Nephron progenitor cell (in vitro differentiated cells): ENCODE data around the gene EPN3.

Source experiments
- DNase-seq: peaks from one replicate; pipeline ENCODE4 v3.0.0; 2021
- H3K27ac Mint-ChIP-seq: 2 replicates; pipeline ENCODE4 v1.8.0; 2021; ENCODE audit warnings: mild to moderate bottlenecking, moderate library complexity, mixed read lengths
- H3K27me3 Mint-ChIP-seq: 2 replicates; pipeline ENCODE4 v1.8.0; 2021; ENCODE audit warnings: mild to moderate bottlenecking, low read depth, mixed read lengths; ENCODE audit not compliant: poor library complexity
- H3K36me3 Mint-ChIP-seq: 2 replicates; pipeline ENCODE4 v1.8.0; 2021; ENCODE audit warnings: low read depth, mixed read lengths
- H3K4me1 Mint-ChIP-seq: 2 replicates; pipeline ENCODE4 v1.8.0; 2021; ENCODE audit warnings: mixed read lengths
- H3K4me3 Mint-ChIP-seq: 2 replicates; pipeline ENCODE4 v1.8.0; 2021; ENCODE audit warnings: mild to moderate bottlenecking, moderate library complexity, mixed read lengths
- H3K9me3 Mint-ChIP-seq: 2 replicates; pipeline ENCODE4 v1.8.0; 2021; ENCODE audit warnings: mild to moderate bottlenecking, moderate library complexity, mixed read lengths
- TF ChIP-seq, protein P1 (sequence below): fragments of 200-600 bp; sonication (generic); IDR thresholded peaks from 2 replicates; pipeline ENCODE4 v1.5.0; 2021; ENCODE audit warnings: antibody characterized with exemption

Gene EPN3

DNA sequence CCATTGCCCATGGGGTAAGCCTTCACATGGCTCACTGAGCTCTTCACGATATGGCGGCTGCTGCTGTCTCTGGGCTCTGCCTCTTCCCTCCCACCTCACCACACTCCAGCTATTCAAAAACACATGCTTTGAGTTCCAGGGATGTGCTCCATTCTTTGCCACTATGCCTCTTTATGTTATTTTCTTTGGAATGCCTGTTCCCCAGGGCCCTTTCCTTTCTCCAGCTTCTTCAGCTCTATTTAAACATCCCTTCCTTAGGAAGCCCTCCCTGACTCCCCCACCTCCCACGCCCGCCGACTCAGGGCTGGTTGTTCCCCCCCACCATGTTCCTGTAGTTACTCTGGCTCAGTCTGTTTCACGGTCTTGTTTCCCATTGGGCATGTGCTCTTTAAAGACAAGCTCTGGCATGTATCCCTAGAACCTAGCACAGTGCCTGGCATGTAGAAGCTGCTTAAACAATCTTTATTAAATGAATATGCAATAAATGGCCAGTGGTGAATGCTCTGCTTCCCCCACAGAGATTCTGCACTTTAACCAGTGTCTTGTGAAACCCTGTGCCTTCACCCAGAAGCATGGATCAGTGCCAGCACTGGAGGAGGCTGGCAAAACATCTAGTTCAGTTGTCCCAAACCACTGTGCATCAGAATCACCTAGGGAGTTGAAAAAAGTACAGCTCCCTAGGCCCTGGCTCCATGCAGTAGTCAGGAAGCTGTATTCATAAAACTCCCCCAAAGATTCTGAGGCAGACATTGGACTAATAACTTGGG is 17.4 kb upstream of the EPN3 start:
- no peak for DNase-seq
- peaks cover 6% of the 10 kb centered on the region for H3K27me3 Mint-ChIP-seq
- peaks cover 61% of the 10 kb centered on the region for H3K4me1 Mint-ChIP-seq
- TF ChIP-seq, protein P1, sequence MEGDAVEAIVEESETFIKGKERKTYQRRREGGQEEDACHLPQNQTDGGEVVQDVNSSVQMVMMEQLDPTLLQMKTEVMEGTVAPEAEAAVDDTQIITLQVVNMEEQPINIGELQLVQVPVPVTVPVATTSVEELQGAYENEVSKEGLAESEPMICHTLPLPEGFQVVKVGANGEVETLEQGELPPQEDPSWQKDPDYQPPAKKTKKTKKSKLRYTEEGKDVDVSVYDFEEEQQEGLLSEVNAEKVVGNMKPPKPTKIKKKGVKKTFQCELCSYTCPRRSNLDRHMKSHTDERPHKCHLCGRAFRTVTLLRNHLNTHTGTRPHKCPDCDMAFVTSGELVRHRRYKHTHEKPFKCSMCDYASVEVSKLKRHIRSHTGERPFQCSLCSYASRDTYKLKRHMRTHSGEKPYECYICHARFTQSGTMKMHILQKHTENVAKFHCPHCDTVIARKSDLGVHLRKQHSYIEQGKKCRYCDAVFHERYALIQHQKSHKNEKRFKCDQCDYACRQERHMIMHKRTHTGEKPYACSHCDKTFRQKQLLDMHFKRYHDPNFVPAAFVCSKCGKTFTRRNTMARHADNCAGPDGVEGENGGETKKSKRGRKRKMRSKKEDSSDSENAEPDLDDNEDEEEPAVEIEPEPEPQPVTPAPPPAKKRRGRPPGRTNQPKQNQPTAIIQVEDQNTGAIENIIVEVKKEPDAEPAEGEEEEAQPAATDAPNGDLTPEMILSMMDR: no peak
- H3K27ac Mint-ChIP-seq: peak overlapping the region; percentile 14
- H3K36me3 Mint-ChIP-seq: no peaks in the 10 kb centered on the region
- H3K9me3 Mint-ChIP-seq: no peaks in the 10 kb centered on the region
- H3K4me3 Mint-ChIP-seq: no peak overlapping the region

DNA sequence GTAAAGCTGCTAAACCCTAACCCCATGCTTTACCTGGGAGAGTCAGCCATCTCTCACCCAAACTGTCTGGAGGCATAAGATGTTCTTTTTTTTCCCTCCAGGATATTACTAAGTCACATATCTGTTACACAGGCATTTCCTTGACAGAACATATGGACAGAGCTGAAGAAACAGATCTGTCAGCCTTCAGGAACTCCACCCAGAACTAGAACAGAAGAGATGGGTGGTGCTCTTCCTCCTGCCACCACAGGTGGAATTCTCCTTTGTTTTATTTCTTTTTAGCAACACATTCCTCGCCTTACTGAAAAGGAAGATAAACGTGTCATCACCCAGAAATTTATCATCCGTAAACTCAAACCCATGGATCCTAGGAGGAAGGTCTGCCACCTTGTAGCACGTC is 15.5 kb upstream of the EPN3 start:
- Mint-ChIP-seq H3K4me3 (no peak overlapping the region), H3K4me1 (peaks cover 58% of the 10 kb centered on the region), H3K27ac (no peak overlapping the region), H3K27me3 (peaks cover 3% of the 10 kb centered on the region), H3K36me3 (no peaks in the 10 kb centered on the region), H3K9me3 (no peaks in the 10 kb centered on the region)
- no peak for DNase-seq
- TF ChIP-seq, protein P1: no peak

DNA sequence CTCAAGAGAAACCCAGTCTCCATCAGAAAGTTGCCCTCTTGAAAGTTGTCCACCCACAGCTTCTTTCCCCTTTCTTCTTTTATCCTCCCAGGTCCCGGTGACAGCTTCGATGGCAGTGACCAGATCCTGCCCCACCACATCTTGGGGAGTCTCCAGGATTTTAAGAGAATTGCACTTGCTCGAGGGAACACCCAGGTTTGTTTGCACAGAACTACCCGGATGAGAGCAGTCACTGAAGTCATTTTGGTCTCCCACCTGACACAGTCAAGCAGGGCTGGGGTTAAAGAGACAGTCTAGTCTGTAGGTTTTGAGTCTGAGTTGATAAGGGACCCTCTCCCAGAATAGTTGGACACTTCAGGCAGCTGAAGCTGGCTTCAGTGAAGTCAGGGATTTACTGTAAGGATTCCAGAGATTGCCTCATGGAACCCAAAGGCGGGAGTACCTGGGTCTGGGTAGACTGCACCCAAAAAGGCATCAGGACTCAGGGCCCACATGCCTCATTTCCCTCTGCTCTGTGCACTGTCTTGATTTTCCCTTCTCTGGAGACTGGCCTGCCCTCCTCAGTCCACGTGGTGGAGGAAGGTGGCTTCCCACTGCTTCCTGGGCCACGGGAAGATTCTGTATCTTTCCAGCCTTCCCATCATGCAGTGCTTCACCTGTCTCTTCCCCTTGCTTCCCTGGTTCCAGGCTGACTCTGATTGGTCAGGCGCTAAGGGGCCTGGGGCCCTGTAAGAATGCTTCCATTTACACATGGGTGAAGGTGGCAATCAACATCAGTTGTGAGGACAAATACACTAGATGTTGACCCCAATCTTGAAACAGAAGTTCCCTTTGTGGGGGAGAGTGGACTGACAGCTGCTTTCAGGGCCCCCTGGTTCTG is 14.8 kb upstream of the EPN3 start:
- Mint-ChIP-seq H3K27ac (peak overlapping the region; percentile 90), H3K36me3 (no peaks in the 10 kb centered on the region), H3K4me1 (peaks cover 62% of the 10 kb centered on the region), H3K9me3 (no peaks in the 10 kb centered on the region), H3K4me3 (no peak overlapping the region), H3K27me3 (peaks cover 3% of the 10 kb centered on the region)
- TF ChIP-seq, protein P1: no peak
- no peak for DNase-seq

DNA sequence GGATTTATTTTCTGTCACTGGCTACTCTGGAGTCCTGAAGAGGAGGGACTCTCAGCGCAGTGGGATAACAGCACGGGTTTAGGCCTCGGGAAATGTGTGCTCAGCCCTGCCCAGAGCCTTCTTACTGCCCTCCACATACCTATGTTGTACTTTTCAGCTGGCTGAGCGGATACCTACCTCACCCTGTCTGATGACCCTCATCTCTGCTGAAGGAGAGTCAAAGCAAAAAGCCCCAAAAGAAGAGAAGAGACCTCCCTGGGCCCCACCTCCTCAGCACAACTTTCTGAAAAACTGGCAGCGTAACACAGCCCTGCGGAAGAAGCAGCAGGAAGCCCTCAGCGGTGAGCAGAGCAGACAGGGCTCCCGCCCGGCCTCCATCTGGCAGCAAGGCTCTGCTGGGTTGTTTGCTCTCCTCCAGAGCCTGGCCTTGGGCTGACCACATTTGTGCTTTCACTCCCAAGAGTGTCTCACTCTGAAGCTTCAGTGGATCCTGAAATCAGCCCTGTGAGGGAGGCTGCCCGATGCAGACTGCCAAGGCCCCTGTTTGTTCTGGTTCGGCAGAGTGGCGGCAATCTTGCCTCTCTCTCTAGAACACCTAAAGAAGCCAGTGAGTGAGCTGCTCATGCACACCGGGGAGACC is 14.0 kb upstream of the EPN3 start:
- H3K9me3 Mint-ChIP-seq: no peaks in the 10 kb centered on the region
- TF ChIP-seq, protein P1: no peak
- H3K4me3 Mint-ChIP-seq: no peak overlapping the region
- no peak for DNase-seq
- H3K4me1 Mint-ChIP-seq: peaks cover 67% of the 10 kb centered on the region
- H3K36me3 Mint-ChIP-seq: no peaks in the 10 kb centered on the region
- peaks cover 3% of the 10 kb centered on the region for H3K27me3 Mint-ChIP-seq
- H3K27ac Mint-ChIP-seq: peak overlapping the region; percentile 90

DNA sequence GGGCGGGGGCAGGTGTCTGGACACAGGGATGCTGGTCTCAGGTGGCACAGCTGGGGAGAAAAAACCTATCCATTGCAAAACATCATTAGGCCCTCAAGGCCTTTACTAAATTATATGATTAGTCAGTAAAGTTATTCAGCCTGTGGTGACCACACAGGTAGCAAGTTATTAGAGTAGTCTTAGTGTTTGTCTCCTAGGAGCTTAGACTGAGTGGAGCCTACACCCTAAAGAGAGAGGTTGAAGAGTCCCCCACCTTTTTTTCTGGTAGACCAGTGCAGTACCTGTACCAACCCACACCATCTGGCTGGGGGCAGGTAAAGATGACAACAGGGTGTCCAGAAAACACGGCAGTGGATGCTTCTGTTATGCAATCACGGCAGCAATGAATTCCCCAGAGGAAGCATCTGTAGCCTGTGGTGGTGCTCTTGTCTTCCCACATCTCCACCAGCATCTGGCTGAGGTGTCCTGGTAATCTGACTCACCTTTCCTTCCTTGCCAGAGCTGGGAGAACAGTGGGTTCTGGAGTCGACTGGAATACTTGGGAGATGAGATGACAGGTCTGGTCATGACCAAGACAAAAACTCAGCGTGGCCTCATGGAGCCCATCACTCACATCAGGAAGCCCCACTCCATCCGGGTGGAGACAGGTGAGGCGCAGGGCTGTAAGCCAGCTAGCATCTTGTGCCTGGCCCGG is 13.2 kb upstream of the EPN3 start:
- no peak overlapping the region for H3K4me3 Mint-ChIP-seq
- no peaks in the 10 kb centered on the region for H3K36me3 Mint-ChIP-seq
- DNase-seq: no peak
- no peak overlapping the region for H3K27ac Mint-ChIP-seq
- peaks cover 3% of the 10 kb centered on the region for H3K27me3 Mint-ChIP-seq
- no peaks in the 10 kb centered on the region for H3K9me3 Mint-ChIP-seq
- TF ChIP-seq, protein P1: no peak
- H3K4me1 Mint-ChIP-seq: peaks cover 71% of the 10 kb centered on the region
